ENCODE measurements around the gene PCNP.
"Not testable (repeated sequence)": the region's sequence is repeated elsewhere in the genome, so short reads cannot be mapped to it uniquely, and the experiment has no call there.

Gene PCNP

GRCh38 chr3:101573449-101574387 is at the start of gene PCNP:
Gene PCNP, plus strand, starts transcription at chr3:101574180. Its CDS starts 36 bp downstream, at chr3:101574216.
- DNase-seq (ENCODE audit: low read depth) = peak; percentile 98

GRCh38 chr3:101527441-101527840 is 46.5 kb upstream of the PCNP start:
- no peak for DNase-seq (ENCODE audit: low read depth)

GRCh38 chr3:101527906-101528305 is 46.1 kb upstream of the PCNP start:
- no peak for DNase-seq (ENCODE audit: low read depth)

GRCh38 chr3:101529816-101530685 is 43.9 kb upstream of the PCNP start:
- DNase-seq (ENCODE audit: low read depth) = no peak

- no peak for DNase-seq (ENCODE audit: low read depth)
Observed at GRCh38 chr3:101530686-101531047, 43.3 kb upstream of the PCNP start.

GRCh38 chr3:101531473-101532086 is 42.4 kb upstream of the PCNP start:
- no peak for DNase-seq (ENCODE audit: low read depth)

- DNase-seq (ENCODE audit: low read depth) = no peak
Observed at GRCh38 chr3:101532783-101533602, 41.0 kb upstream of the PCNP start.

GRCh38 chr3:101533603-101533968 is 40.4 kb upstream of the PCNP start:
- no peak for DNase-seq (ENCODE audit: low read depth)

GRCh38 chr3:101535221-101535620 is 38.8 kb upstream of the PCNP start:
- no peak for DNase-seq (ENCODE audit: low read depth)

- DNase-seq (ENCODE audit: low read depth) = no peak
Observed at GRCh38 chr3:101536266-101536665, 37.7 kb upstream of the PCNP start.

GRCh38 chr3:101536955-101537354 is 37.0 kb upstream of the PCNP start:
- not testable (repeated sequence) for DNase-seq (ENCODE audit: low read depth)

- DNase-seq (ENCODE audit: low read depth) = no peak
Observed at GRCh38 chr3:101542957-101543356, 31.0 kb upstream of the PCNP start.

- no peak for DNase-seq (ENCODE audit: low read depth)
Observed at GRCh38 chr3:101544161-101544850, 29.7 kb upstream of the PCNP start.

- no peak for DNase-seq (ENCODE audit: low read depth)
Observed at GRCh38 chr3:101548527-101549105, 25.4 kb upstream of the PCNP start.

- DNase-seq (ENCODE audit: low read depth) = no peak
Observed at GRCh38 chr3:101549473-101549872, 24.5 kb upstream of the PCNP start.

- not testable (repeated sequence) for DNase-seq (ENCODE audit: low read depth)
Observed at GRCh38 chr3:101551359-101552081, 22.5 kb upstream of the PCNP start.

- DNase-seq (ENCODE audit: low read depth) = not testable (repeated sequence)
Observed at GRCh38 chr3:101553381-101553780, 20.6 kb upstream of the PCNP start.

- no peak for DNase-seq (ENCODE audit: low read depth)
Observed at GRCh38 chr3:101556064-101556463, 17.9 kb upstream of the PCNP start.

- DNase-seq (ENCODE audit: low read depth) = peak; percentile 87
Observed at GRCh38 chr3:101561630-101562328, 12.2 kb upstream of the PCNP start, which contains the start of gene TRMT10C. Gene TRMT10C, plus strand, starts transcription at chr3:101561868. Its CDS starts 2,914 bp downstream, at chr3:101564782.

Measured in stimulated activated CD8-positive, alpha-beta memory T cell treated with anti-CD3 and anti-CD28 coated beads, Interleukin-4, amount 100 ng/mL, for 24 hours (primary cell).